Breast epithelium (tissue), 4 donors: ENCODE results near the gene CMTM8. TPM values are rescaled to one million over a fixed set of nuclear protein-coding genes. Genes with fewer than 3 reads are reported as not detected.

Experiments
- DNase-seq, 2 donors: peaks; one replicate each; pipeline ENCODE4 v3.0.0-alpha.2; 2019; ENCODE audit warnings: low spot score in 2 of 2
- H3K27ac ChIP-seq, 2 donors: fragments of 200-600 bp; sonication (generic) in 1 of 2; one replicate each; pipeline ENCODE4 v1.5.1; 2016 to 2019; ENCODE audit warnings: mild to moderate bottlenecking in 1 of 2
- H3K27me3 ChIP-seq, 2 donors: fragments of 200-600 bp; sonication (generic) in 1 of 2; one replicate each; pipeline versions ENCODE4 v1.5.1 to v1.6.0; 2017 to 2019; ENCODE audit warnings: control low read depth in 1 of 2, mild to moderate bottlenecking in 1 of 2
- H3K36me3 ChIP-seq: fragments of 200-600 bp; one replicate; pipeline ENCODE4 v1.5.1; 2019
- H3K4me1 ChIP-seq, 2 donors: fragments of 200-600 bp; sonication (generic); one replicate each; pipeline ENCODE4 v1.5.1; 2016 to 2019; ENCODE audit warnings: control low read depth in 1 of 2
- H3K4me3 ChIP-seq, 3 donors: fragments of 200-600 bp; sonication (generic); 1 replicate in 2 of 3; 2 replicates in 1 of 3; pipeline ENCODE4 v1.5.1; 2016 to 2019; ENCODE audit warnings: mild to moderate bottlenecking in 3 of 3, moderate library complexity in 2 of 3
- H3K9me3 ChIP-seq, 2 donors: fragments of 200-600 bp; sonication (generic) in 1 of 2; one replicate each; pipeline ENCODE4 v1.5.1; 2016 to 2019; ENCODE audit warnings: control low read depth in 1 of 2
- CTCF ChIP-seq, 3 donors: fragments of 450-650 bp; IDR thresholded peaks; one replicate each; pipeline ENCODE4 v1.5.1; 2016 to 2017; ENCODE audit warnings: antibody characterized with exemption in 3 of 3, mild to moderate bottlenecking in 3 of 3, moderate library complexity in 3 of 3
- POLR2A ChIP-seq: fragments of 450-650 bp; IDR thresholded peaks from one replicate; pipeline ENCODE4 v1.6.1; 2016; ENCODE audit warnings: antibody characterized with exemption, mild to moderate bottlenecking, moderate library complexity
- POLR2AphosphoS5 ChIP-seq, 3 donors: sonication (generic); formaldehyde crosslinking; IDR thresholded peaks; one replicate each; pipeline ENCODE4 v1.6.1; 2017; ENCODE audit warnings: antibody characterized with exemption in 3 of 3
- intact Hi-C: fragments of 100-400 bp; cut with DNase I; formaldehyde crosslinking; loops from one replicate; pipeline ENCODE4 v1.15.1; 2023; ENCODE audit warnings: low total_unique reads
- total RNA-seq, 3 donors: library from RNA; depleted of rRNA; stranded (reverse); fragments of >200 nt; gene quantifications; one replicate each; pipeline ENCODE4 v1.1.0, GENCODE V29; 2016

CMTM8 gene
- total RNA-seq, 3 donors from 2014 or later, result 4.2 to 24.7 (median 19.3) TPM

GRCh38 chr3:32246079-32246675 is 7.7 kb downstream of the CMTM8 start:
- Histone ChIP-seq H3K36me3 (no peaks in the 10 kb centered on the region), H3K4me3 (no peak overlapping the region), H3K9me3 (no peaks in the 10 kb centered on the region), H3K27me3 (no peaks in the 10 kb centered on the region), H3K4me1 (no peaks in the 10 kb centered on the region), H3K27ac (peak overlapping the region; percentile 41 to 56)
- intact Hi-C loops, result no loop called here
- TF ChIP-seq POLR2A (no peak), CTCF (IDR thresholded peaks at IDR 0.05) (no peak), POLR2AphosphoS5 (IDR thresholded peaks at IDR 0.05) (no peak)
- no peak for DNase-seq

GRCh38 chr3:32249184-32249782 is 10.8 kb downstream of the CMTM8 start:
- intact Hi-C loops, result no loop called here
- no peak for DNase-seq
- no peak for TF ChIP-seq CTCF (IDR thresholded peaks at IDR 0.05)
- TF ChIP-seq POLR2AphosphoS5 (IDR thresholded peaks at IDR 0.05), result no peak
- no peak for TF ChIP-seq POLR2A
- no peaks in the 10 kb centered on the region for H3K4me1 ChIP-seq
- H3K27me3 ChIP-seq, result no peaks in the 10 kb centered on the region
- no peaks in the 10 kb centered on the region for H3K36me3 ChIP-seq
- H3K27ac ChIP-seq, result peak overlapping the region; percentile 70 to 74
- no peaks in the 10 kb centered on the region for H3K9me3 ChIP-seq
- H3K4me3 ChIP-seq, result no peak overlapping the region

- no peaks in the 10 kb centered on the region for H3K36me3 ChIP-seq
- TF ChIP-seq POLR2A (no peak), CTCF (IDR thresholded peaks at IDR 0.05) (no peak), POLR2AphosphoS5 (IDR thresholded peaks at IDR 0.05) (no peak)
- H3K4me3 ChIP-seq, result no peak overlapping the region
- H3K27me3 ChIP-seq, result no peaks in the 10 kb centered on the region
- H3K4me1 ChIP-seq, result no peaks in the 10 kb centered on the region
- H3K9me3 ChIP-seq, result no peaks in the 10 kb centered on the region
- no peak overlapping the region for H3K27ac ChIP-seq
- intact Hi-C loops, result no loop called here
- no peak for DNase-seq
Measured at GRCh38 chr3:32254268-32254667, 15.8 kb downstream of the CMTM8 start.

GRCh38 chr3:32255345-32255744 is 16.9 kb downstream of the CMTM8 start:
- no peaks in the 10 kb centered on the region for H3K36me3 ChIP-seq
- no peak overlapping the region for H3K27ac ChIP-seq
- no peak for DNase-seq
- H3K9me3 ChIP-seq, result no peaks in the 10 kb centered on the region
- no peak overlapping the region for H3K4me3 ChIP-seq
- TF ChIP-seq POLR2AphosphoS5 (IDR thresholded peaks at IDR 0.05) (no peak), CTCF (IDR thresholded peaks at IDR 0.05) (no peak)
- no peaks in the 10 kb centered on the region for H3K27me3 ChIP-seq
- no peaks in the 10 kb centered on the region for H3K4me1 ChIP-seq
- intact Hi-C loops, result no loop called here

GRCh38 chr3:32256206-32256605 is 17.7 kb downstream of the CMTM8 start:
- no peak overlapping the region for H3K27ac ChIP-seq
- TF ChIP-seq CTCF (IDR thresholded peaks at IDR 0.05) (no peak), POLR2A (no peak), POLR2AphosphoS5 (IDR thresholded peaks at IDR 0.05) (no peak)
- H3K4me3 ChIP-seq, result no peak overlapping the region
- DNase-seq, result no peak
- H3K4me1 ChIP-seq, result no peaks in the 10 kb centered on the region
- H3K36me3 ChIP-seq, result no peaks in the 10 kb centered on the region
- no peaks in the 10 kb centered on the region for H3K27me3 ChIP-seq
- H3K9me3 ChIP-seq, result no peaks in the 10 kb centered on the region
- intact Hi-C loops, result no loop called here
